ENCODE data around the gene CRYBA2.

DNA sequence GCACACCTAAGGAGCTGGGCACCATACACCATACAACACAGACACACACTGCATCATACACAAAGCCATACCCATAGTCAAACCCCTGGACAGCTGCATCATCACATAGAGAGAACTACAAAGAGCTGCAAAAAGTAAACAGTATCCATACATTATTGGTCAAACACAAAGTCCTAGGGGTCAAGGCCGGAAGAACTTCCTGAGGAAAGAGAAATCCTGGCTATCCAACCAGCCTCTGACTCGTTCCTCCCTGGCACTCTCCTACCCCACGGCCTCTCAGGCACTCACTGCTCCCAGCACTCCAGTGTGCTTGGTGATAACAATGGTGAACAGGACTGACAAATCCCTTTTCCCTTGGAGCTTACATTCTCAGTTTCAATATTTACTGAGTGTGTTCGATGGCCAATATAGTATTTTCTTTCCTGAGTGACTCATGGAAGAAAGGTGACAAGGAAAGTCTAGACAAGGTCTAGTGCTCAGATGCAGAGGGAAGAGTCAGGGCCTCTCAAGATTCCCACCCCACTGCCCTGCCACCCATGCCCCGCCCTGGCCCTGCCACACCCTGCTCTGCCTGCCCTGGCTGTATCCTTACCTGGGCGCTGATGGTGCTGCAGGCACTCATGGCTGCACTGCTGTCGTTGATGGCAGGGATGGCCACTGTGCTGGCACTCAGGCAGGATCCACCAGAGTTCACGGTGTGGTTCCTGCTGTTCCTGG, 44.7 kb upstream of the CRYBA2 start:
- TF ChIP-seq POLR2A (IDR thresholded peaks at IDR 0.05) (no peak), CTCF (IDR thresholded peaks at IDR 0.05) (no peak)

Data from adrenal gland (tissue), 5 donors.